ENCODE data around the gene NHLRC3. TPM values are rescaled to one million over a fixed set of nuclear protein-coding genes. Genes with fewer than 3 reads are reported as not detected.
"Not testable (repeated sequence)": the region's sequence is repeated elsewhere in the genome, so short reads cannot be mapped to it uniquely, and the experiment has no call there.

The NHLRC3 gene
- total RNA-seq, 4 donors from 2014 or later, result 9.3 to 12.0 (median 10.2) TPM

GRCh38 chr13:39058040-39058439 is 19.8 kb downstream of the NHLRC3 start:
- intact Hi-C loops (cut with DNase I), result no loop called here
- Histone ChIP-seq H3K27ac (replicated peaks in 1 of 4) (no peak overlapping the region), H3K4me1 (no peaks in the 10 kb centered on the region), H3K36me3 (peaks cover 0 to 3% (median 1%) of the 10 kb centered on the region in 4 donors), H3K4me3 (no peak overlapping the region), H3K9me3 (no peaks in the 10 kb centered on the region), H3K27me3 (no peaks in the 10 kb centered on the region)
- no peak for DNase-seq (ENCODE audit: extremely low spot score)
- TF ChIP-seq EP300 (IDR thresholded peaks at IDR 0.05), result no peak
- TF ChIP-seq POLR2A (IDR thresholded peaks at IDR 0.05; ENCODE audit: low read depth), result no peak
- no peak for TF ChIP-seq CTCF (IDR thresholded peaks at IDR 0.05)
- TF ChIP-seq POLR2AphosphoS5 (IDR thresholded peaks at IDR 0.05), result no peak

GRCh38 chr13:39062004-39062403 is 23.7 kb downstream of the NHLRC3 start:
- Histone ChIP-seq H3K27ac (replicated peaks in 1 of 4) (no peak overlapping the region), H3K4me3 (no peak overlapping the region), H3K27me3 (no peaks in the 10 kb centered on the region), H3K9me3 (no peaks in the 10 kb centered on the region), H3K4me1 (no peaks in the 10 kb centered on the region), H3K36me3 (no peaks in the 10 kb centered on the region)
- TF ChIP-seq POLR2A (IDR thresholded peaks at IDR 0.05; ENCODE audit: low read depth), result no peak
- no peak for TF ChIP-seq EP300 (IDR thresholded peaks at IDR 0.05)
- TF ChIP-seq POLR2AphosphoS5 (IDR thresholded peaks at IDR 0.05), result no peak
- no peak for TF ChIP-seq CTCF (IDR thresholded peaks at IDR 0.05)
- no peak for DNase-seq (ENCODE audit: extremely low spot score)
- 100% methylated on average over 1 of the region's 4 CpGs for WGBS
- intact Hi-C loops (cut with DNase I), result no loop called here

- intact Hi-C loops (cut with DNase I), result no loop called here
- Histone ChIP-seq H3K36me3 (no peaks in the 10 kb centered on the region), H3K27ac (replicated peaks in 1 of 4) (no peak overlapping the region), H3K4me1 (no peaks in the 10 kb centered on the region), H3K4me3 (no peak overlapping the region), H3K9me3 (no peaks in the 10 kb centered on the region), H3K27me3 (peaks cover 0 to 19% (median 4%) of the 10 kb centered on the region in 4 donors)
- TF ChIP-seq EP300 (IDR thresholded peaks at IDR 0.05), result no peak
- no peak for TF ChIP-seq POLR2AphosphoS5 (IDR thresholded peaks at IDR 0.05)
- no peak for TF ChIP-seq POLR2A (IDR thresholded peaks at IDR 0.05; ENCODE audit: low read depth)
- no peak for TF ChIP-seq CTCF (IDR thresholded peaks at IDR 0.05)
- DNase-seq (ENCODE audit: extremely low spot score), result no peak
- WGBS, result 73% methylated on average over 2 of the region's 2 CpGs
Observed at GRCh38 chr13:39072842-39073241, 34.6 kb downstream of the NHLRC3 start.

- Histone ChIP-seq H3K36me3 (no peaks in the 10 kb centered on the region), H3K9me3 (no peaks in the 10 kb centered on the region), H3K27ac (replicated peaks in 1 of 4) (no peak overlapping the region), H3K4me1 (no peaks in the 10 kb centered on the region), H3K27me3 (peaks cover 0 to 19% (median 4%) of the 10 kb centered on the region in 4 donors), H3K4me3 (no peak overlapping the region)
- DNase-seq (ENCODE audit: extremely low spot score), result no peak
- intact Hi-C loops (cut with DNase I), result no loop called here
- 69% methylated on average over 3 of the region's 3 CpGs for WGBS
- TF ChIP-seq POLR2AphosphoS5 (IDR thresholded peaks at IDR 0.05), result no peak
- TF ChIP-seq POLR2A (IDR thresholded peaks at IDR 0.05; ENCODE audit: low read depth), result no peak
- no peak for TF ChIP-seq CTCF (IDR thresholded peaks at IDR 0.05)
- no peak for TF ChIP-seq EP300 (IDR thresholded peaks at IDR 0.05)
Observed at GRCh38 chr13:39073983-39074382, 35.7 kb downstream of the NHLRC3 start.

GRCh38 chr13:39086251-39086945 is 48.1 kb downstream of the NHLRC3 start:
- not testable (repeated sequence) for H3K36me3 ChIP-seq, H3K27me3 ChIP-seq
- WGBS, result 60% methylated on average over 1 of the region's 1 CpG

More at GRCh38 chr13:39086251-39086945, 48.1 kb downstream of the NHLRC3 start:
- H3K9me3 ChIP-seq; H3K4me3 ChIP-seq; intact Hi-C loops (cut with DNase I); H3K4me1 ChIP-seq; DNase-seq (ENCODE audit: extremely low spot score); H3K27ac ChIP-seq (replicated peaks in 1 of 4): not testable (repeated sequence)

All from esophagus muscularis mucosa (tissue), 4 donors.